HG03460 (cell line): ENCODE measurements around the gene MSMB.
"Not testable (repeated sequence)": the region's sequence is repeated elsewhere in the genome, so short reads cannot be mapped to it uniquely, and the experiment has no call there.

Experiments
- ATAC-seq: cut with Tn5 transposase; IDR thresholded peaks from one replicate; pipeline ENCODE4 v1.9.1; 2021; ENCODE audit not compliant: unreplicated experiment

MSMB gene

DNA sequence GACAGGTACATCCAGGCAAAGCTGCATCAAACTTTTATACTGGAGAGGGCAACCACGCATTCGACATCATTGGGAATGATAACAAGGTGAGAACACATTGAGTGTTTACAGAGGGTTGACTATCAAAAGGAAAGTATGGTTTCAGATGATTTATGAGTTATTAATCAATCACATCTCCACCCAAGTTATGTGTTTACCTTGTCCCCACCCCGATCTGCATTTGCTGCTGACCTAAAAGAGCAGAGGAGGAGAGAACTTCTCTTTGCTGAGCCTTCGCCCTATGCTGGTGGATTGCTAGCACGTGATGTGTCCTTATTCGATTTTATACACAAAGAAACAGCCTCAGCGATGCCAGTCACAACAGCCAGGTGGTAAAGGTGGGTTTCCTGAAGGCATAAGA lies at the start of gene MSMB:
MSMB (minus strand) TSS at position 9 of the 400 bp plus-strand sequence. CDS start 32 bp downstream, outside the sequence.
- ATAC-seq: no peak

- no peak for ATAC-seq
Observed at GRCh38 chr10:46094931-46095750, 49.1 kb upstream of the MSMB start.

- ATAC-seq: no peak
Observed at GRCh38 chr10:46094197-46094500, 48.1 kb upstream of the MSMB start.

GRCh38 chr10:46093316-46094196 lies 47.5 kb upstream of the MSMB start:
- not testable (repeated sequence) for ATAC-seq

DNA sequence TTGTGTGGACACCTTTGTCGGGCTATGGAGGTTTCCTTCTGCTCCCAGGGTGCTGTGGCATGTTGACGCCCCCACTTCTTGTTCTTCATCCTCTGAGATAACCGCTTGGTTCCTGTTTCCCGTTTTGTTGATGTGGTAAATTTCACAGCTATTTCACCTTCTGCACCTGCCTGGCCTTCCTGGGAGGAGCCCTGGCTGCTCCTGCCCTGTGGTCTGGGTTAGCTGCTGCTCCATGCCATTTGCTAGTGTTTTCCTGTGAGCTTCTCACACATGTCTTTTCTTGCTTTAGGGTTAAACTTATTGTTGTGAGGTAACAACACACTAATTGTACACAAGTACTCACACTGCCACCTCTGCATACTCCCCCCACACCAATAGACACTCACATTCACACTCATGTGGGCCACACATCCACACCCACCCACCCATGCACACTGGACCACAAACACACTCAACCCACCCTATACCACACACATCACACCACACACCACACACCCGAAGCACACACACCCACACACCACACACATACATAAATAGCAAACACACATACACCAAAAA lies 46.5 kb upstream of the MSMB start:
- no peak for ATAC-seq

GRCh38 chr10:46091828-46092523 lies 45.9 kb upstream of the MSMB start:
- no peak for ATAC-seq

GRCh38 chr10:46091080-46091827 lies 45.2 kb upstream of the MSMB start:
- ATAC-seq: no peak

GRCh38 chr10:46090258-46090812 lies 44.3 kb upstream of the MSMB start:
- no peak for ATAC-seq

DNA sequence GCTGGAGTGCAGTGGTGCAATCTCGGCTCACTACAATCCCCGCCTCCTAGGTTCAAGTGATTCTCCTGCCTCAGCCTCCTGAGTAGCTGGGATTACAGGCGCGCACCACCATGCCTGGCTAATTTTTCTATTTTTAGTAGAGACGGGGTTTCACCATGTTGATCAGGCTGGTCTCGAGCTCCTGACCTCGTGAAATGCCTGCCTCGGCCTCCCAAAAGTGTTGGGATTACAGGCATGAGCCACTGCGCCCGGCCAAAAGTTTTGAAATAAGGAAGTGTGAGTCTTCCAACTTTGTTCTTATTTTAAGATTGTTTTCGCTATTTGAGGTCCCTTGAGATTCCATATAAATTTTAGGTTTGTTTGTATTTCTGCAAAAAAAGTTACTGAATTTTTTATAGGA lies 41.3 kb upstream of the MSMB start:
- not testable (repeated sequence) for ATAC-seq

GRCh38 chr10:46084321-46085165 lies 38.5 kb upstream of the MSMB start:
- no peak for ATAC-seq

DNA sequence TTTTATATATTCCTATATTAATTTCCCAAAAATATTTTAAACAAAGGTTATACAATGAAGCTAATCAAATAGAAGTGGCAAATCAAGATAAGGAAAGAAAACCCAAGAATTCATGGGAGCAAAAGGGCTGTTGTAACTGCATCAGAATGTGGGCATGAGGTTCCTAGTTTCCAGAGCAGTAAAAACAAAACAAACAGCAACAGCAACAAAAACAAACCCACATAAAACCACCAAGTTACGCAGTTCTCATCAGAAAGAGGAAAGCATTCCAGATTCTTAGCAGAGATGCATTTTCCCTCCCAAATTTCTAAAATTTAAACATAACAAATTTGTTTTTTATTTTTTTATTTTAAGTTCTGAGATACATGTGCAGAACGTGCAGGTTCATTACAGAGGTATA lies 34.8 kb upstream of the MSMB start:
- no peak for ATAC-seq

DNA sequence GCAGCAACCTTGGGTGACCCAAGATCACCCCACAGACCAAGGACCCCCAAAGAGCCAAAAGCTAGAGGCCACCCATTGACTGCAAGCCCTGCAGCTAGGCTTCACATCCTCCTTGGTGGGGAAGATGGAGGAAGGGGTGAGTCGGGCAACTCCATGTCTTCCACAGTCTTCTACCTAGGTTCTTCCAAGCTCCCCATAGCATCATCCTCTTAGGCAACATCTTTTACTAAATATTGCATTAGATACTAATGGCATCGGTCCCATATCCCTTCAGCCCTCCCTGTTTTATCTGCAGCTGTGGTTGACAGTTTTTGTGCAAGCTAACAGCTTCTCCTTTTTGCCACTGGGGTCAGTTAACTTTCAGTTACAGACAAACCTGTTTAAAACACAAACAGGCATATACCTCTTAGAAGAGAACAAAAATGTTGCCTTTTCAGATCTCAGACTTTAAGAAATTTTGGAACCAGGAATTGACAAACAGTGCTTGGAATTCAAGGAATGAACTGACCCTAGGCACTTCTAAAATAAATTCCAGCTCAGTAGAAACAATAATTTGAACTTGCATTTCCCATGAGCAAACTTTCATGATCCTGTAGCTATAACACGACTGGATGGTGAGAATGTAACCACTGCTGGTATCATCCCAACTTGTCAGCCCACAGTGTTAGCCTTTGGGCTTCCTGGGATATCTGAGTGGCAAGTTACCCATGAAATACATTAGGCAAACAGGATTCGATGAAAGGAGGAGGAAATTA lies 33.9 kb upstream of the MSMB start:
- no peak for ATAC-seq

DNA sequence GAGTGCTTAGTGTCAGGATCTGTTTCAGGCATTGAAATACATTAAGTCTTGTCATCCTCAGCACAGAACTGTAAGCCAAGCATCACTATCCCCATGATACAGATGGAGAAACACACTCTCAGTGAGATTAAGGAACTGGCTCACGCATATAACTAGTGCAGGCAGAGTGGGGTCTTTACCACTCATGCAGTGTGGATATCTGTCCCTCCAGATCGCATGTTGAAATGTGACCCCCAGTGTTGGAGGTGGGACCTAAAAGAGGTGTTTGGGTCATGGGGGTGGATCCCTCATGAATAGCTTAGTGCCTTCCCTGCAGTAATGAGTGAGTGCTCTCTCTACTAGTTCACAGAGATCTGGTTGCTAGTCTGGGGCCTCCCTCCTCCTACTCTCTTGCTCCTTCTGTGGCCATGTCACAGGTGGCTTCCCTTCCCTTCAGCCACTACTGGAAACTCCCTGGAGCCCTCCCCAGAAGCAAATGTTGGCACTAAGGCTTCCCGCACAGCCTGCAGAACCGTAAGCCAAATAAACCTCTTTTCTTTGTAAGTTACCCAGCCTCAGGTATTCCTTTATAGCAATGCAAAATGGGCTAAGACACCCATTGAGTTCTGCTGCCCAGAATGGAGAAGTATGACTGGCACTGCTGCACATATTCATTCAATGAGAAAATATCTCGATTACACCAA lies 31.8 kb upstream of the MSMB start:
- no peak for ATAC-seq

DNA sequence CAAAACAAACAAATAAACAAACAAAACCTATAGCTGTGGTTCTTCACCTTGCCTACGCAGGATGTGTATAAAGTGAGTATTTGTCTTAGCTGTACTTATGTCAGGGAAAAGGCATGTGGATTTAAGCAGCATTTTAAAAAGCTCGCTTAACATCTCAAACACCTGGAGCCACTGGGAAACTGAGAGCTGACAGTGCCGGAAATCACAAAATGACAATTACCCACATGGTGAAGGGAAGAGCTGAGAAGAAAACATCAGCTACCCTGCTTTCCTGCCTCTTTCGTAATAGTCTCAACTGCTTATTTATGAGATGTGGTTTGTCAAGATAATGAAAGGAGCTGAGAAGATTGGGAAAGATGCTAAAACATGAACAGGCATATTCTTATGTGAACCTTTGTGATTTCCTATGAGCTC lies 31.1 kb upstream of the MSMB start:
- ATAC-seq: no peak

- no peak for ATAC-seq
Observed at GRCh38 chr10:46075869-46076268, 29.8 kb upstream of the MSMB start.

GRCh38 chr10:46074196-46074946 lies 28.3 kb upstream of the MSMB start:
- ATAC-seq: no peak

DNA sequence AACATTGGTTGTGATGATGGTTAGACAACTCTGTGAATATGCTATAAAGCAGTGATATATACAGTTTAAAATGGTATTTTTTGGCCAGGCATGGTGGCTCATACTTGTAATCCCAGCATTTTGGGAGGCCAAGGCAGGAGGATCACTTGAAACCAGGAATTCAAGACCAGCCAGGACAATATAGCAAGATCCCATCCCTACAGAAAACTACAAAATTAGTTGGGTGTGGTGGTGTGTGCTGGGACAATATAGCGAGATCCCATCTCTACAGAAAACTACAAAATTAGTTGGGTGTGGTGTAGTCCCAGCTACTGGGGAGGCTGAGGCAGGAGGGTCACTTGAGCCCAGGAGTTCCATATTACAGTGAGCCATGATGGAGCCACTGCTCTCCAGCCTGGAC lies 27.5 kb upstream of the MSMB start:
- no peak for ATAC-seq
